Measurements from ENCODE around the gene GJA1. TPM values are rescaled to one million over a fixed set of nuclear protein-coding genes. Genes with fewer than 3 reads are reported as not detected.
"Not testable (repeated sequence)": the region's sequence is repeated elsewhere in the genome, so short reads cannot be mapped to it uniquely, and the experiment has no call there.

Gene GJA1
- total RNA-seq, 2 donors from 2014 or later: 50.0 to 68.2 TPM

DNA sequence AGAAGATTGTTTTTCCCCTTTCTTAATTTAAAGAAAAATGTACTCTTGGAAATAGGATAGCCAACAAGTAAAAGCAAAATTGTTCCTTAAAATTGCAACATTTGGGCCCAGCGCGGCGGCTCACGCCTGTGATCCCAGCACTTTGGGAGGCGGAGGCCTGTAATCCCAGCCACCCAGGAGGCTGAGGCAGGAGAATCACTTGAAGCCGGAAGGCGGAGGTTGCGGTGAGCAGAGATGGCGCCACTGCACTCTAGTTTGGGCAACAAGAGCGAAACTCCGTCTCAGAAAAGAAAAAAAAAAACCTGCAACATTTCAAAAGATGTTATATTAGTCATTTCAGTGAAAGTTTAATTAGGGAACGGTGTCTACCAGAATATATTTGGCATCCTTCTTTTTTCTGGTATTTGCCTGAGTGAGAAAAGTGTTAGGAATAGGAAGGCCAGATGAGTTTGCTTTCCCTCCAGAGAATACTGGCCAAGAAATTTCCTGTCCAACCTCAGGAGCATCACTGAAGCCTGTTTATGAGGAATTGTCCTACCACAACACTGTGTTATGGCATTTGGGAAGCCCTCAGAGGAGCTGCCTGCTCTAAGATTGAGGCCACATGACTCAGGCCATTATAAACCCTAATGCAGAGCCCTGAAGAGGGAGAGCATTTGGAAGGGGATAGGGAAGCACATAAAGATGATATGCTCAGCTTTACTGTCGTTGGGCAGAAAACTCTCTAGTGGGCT, 1.2 kb upstream of the GJA1 start:
- DNase-seq (ENCODE audit: low spot score): no peak
- intact Hi-C loops (cut with DNase I): loop anchor here (5.0 to 10.0 kb wide), 3 partner anchors 331 to 751 kb away; no protein-coding TSS in a partner anchor

GRCh38 chr6:121436274-121436857, 920 bp downstream of the GJA1 start:
- no peak for DNase-seq (ENCODE audit: low spot score)
- intact Hi-C loops (cut with DNase I): loop anchor here (10.0 kb wide), 2 partner anchors 328 to 748 kb away; no protein-coding TSS in a partner anchor

DNA sequence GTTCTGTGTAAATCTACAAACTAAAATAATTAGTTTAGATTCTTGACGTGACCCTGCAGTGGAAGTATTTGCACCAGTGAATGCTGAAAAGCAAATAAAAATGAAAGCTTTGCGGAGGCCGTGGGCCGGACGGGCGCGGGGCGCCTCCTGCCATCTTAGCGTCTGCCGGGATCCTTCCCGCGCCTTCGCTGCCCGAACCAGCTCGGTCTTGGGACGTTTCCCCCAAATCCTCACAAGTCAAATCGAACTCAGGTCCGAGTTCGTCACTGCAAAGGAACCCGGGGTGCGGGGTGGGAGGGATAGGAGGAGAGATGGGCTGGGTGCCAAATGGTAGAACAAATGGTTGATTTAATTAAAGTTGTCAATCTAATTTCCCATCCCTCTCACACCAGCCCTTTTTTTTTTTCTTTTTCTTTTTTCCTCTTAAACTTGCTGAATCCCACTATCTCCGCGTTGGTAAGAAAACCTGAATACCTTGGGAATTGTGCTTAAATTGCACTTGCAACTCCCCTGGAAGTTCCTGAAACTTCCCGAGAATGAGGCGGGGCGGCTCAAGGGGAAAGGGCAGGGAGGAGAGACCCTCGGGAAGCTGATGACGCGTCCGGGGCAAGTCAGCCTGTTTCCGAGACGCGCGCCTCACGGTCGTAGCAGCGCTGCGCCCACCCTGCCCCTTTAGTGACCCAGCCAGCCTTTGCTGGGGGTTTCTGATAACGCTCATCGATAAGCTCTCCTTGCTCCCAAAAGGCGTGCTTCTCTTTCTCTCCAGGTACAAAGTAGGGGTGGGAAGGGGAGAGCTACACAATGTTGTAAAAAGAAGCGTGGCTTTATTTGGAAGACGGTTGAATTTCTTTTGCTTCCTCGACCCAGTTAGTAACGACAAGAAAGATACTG, 1.8 kb downstream of the GJA1 start:
- peak; percentile 83 for DNase-seq (ENCODE audit: low spot score)
- intact Hi-C loops (cut with DNase I): loop anchor here (10.0 kb wide), 2 partner anchors 328 to 748 kb away; no protein-coding TSS in a partner anchor

DNA sequence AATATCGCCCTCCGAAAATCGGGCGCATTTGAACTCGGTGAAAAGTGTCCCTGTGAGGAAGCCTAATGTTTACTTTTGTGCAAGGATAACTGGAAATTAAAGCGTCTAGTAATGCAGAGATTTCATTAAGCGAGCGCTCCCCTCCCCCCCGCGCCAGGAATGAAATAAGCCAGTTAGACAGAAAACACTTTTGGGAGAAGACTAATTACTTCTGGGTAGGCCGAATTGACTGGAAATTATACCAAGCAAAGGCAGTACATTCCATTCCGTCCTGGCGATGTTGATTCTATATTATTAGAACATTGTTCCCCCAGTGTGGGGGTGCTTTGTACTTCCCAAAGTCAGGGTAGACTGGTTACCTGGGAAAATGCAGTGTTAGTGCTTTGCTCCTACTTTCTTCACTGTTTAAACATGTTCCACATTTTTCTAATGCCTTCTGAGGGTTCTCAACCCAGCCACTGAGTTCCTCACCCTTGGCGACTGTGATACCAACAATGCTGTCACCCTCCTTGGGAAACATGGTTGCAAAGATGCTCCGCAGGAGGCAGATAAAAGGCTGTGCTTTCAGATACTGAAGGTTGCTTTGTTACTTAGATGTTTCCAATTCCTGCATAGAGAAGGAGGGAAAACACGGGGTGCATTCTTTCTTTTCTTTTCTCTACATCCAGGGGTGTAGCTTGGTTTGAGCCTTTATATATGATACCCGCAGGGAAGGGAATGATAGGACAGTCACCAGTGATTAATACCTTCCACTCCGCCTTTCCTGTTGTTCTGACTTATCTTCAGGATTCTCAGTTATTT, 2.6 kb downstream of the GJA1 start:
- DNase-seq (ENCODE audit: low spot score): no peak
- intact Hi-C loops (cut with DNase I): loop anchor here (10.0 kb wide), 2 partner anchors 327 to 747 kb away; no protein-coding TSS in a partner anchor

- intact Hi-C loops (cut with DNase I): loop anchor here (10.0 kb wide), 2 partner anchors 326 to 746 kb away; no protein-coding TSS in a partner anchor
- DNase-seq (ENCODE audit: low spot score): no peak
Measured at GRCh38 chr6:121438869-121439268, 3.4 kb downstream of the GJA1 start.

DNA sequence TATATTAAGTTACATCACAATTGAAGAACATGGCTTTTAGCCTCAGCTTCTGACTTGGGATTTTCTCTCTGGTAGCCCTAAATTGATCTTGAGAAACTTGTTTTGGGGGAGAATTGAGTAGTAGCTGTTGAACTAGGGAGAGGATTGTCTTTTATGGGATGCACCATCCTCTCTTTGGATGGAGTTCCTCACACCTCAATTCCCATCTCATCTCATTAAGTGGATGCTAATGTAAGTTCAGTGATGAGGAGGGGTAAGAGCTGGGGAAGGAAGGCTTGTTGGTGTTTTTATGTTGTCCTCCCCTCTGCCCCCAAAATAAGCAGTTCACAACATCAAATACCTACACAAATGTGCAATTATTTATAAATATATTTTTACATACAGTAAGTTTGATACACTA, 4.0 kb downstream of the GJA1 start:
- DNase-seq (ENCODE audit: low spot score): no peak
- intact Hi-C loops (cut with DNase I): loop anchor here (10.0 kb wide), 2 partner anchors 325 to 745 kb away; no protein-coding TSS in a partner anchor

DNA sequence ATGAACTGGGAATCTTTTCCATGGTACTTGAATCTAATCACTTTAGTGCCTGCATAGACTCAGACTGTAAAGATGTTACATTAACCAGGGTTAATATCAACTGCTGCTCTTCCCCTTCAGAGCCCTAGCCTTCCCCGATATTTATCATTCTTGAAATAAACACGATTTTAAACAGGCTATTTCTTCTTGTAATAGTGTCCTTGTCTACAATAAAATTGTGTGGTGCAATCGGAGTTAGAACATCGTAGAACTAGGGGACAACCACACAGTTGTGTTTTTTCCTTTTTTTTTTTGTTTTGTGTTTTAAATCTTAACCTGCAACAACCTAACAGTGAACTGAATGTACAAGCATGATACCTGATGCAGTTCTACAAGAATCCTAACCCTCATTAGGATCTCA, 4.5 kb downstream of the GJA1 start:
- intact Hi-C loops (cut with DNase I): loop anchor here (10.0 kb wide), 2 partner anchors 325 to 745 kb away; no protein-coding TSS in a partner anchor
- DNase-seq (ENCODE audit: low spot score): no peak

GRCh38 chr6:121441477-121441876, 6.0 kb downstream of the GJA1 start:
- DNase-seq (ENCODE audit: low spot score): no peak
- intact Hi-C loops (cut with DNase I): no loop called here

DNA sequence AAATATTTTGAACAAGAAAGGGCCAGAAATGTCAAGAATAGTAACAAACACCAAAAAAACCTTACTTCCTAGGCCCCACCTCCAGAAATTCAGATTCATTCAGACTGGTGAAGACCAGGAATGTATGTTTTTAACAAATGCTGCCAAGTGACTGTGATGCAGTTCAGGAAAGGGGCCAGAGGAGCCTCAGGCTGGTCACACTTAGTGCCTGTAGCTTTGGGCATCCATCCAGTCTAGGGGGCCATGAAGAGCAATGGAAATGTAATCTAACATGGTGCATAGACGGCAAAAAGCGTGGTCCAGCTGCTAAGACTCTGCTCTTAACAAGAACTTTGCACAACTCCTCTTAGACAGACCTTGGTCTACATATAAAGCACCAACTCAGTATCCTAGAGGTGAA, 7.1 kb downstream of the GJA1 start:
- intact Hi-C loops (cut with DNase I): no loop called here
- DNase-seq (ENCODE audit: low spot score): no peak

DNA sequence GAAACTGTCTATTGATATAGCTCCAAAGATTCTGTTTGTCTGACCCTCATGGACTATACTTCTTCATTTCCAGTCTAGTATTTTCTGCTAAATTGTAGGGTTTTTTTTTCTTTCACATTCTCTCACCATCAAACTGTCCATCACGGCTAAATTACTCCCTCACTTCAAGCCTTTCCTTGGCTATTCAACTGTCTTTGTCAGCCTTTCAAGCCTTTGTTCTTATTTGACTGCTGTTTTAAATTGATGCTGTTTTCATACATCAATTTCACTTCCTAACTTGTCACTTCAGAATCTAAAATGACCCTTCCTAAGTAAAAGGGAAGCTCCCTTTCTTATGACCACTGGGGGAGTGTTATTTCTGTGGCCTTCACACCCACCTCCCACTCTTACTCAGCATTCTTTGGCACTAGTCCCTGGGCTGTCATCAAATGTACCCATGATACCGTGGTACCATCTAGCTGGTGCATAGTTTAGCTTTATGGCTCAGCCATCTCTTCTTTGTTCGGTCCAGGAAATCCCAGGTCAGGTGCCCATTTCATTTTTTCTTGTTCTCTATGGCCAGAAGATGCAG, 8.6 kb downstream of the GJA1 start:
- DNase-seq (ENCODE audit: low spot score): no peak
- intact Hi-C loops (cut with DNase I): no loop called here

DNA sequence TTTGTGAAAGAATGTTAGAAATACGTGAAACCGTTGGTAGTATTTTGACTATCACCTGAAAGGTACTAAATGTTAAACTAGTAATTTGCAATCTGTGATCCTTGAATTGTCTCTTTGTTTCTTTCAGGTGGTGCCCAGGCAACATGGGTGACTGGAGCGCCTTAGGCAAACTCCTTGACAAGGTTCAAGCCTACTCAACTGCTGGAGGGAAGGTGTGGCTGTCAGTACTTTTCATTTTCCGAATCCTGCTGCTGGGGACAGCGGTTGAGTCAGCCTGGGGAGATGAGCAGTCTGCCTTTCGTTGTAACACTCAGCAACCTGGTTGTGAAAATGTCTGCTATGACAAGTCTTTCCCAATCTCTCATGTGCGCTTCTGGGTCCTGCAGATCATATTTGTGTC, 11.3 kb downstream of the GJA1 start:
- intact Hi-C loops (cut with DNase I); DNase-seq (ENCODE audit: low spot score): not testable (repeated sequence)

DNA sequence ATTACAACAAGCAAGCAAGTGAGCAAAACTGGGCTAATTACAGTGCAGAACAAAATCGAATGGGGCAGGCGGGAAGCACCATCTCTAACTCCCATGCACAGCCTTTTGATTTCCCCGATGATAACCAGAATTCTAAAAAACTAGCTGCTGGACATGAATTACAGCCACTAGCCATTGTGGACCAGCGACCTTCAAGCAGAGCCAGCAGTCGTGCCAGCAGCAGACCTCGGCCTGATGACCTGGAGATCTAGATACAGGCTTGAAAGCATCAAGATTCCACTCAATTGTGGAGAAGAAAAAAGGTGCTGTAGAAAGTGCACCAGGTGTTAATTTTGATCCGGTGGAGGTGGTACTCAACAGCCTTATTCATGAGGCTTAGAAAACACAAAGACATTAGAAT, 12.3 kb downstream of the GJA1 start:
- DNase-seq (ENCODE audit: low spot score); intact Hi-C loops (cut with DNase I): not testable (repeated sequence)

DNA sequence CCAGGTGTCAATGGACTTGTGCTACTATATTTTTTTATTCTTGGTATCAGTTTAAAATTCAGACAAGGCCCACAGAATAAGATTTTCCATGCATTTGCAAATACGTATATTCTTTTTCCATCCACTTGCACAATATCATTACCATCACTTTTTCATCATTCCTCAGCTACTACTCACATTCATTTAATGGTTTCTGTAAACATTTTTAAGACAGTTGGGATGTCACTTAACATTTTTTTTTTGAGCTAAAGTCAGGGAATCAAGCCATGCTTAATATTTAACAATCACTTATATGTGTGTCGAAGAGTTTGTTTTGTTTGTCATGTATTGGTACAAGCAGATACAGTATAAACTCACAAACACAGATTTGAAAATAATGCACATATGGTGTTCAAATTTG, 13.1 kb downstream of the GJA1 start:
- DNase-seq (ENCODE audit: low spot score); intact Hi-C loops (cut with DNase I): not testable (repeated sequence)

DNA sequence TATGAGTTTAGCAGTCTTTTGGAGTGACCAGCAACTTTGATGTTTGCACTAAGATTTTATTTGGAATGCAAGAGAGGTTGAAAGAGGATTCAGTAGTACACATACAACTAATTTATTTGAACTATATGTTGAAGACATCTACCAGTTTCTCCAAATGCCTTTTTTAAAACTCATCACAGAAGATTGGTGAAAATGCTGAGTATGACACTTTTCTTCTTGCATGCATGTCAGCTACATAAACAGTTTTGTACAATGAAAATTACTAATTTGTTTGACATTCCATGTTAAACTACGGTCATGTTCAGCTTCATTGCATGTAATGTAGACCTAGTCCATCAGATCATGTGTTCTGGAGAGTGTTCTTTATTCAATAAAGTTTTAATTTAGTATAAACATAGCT, 13.9 kb downstream of the GJA1 start:
- DNase-seq (ENCODE audit: low spot score): no peak
- intact Hi-C loops (cut with DNase I): no loop called here

DNA sequence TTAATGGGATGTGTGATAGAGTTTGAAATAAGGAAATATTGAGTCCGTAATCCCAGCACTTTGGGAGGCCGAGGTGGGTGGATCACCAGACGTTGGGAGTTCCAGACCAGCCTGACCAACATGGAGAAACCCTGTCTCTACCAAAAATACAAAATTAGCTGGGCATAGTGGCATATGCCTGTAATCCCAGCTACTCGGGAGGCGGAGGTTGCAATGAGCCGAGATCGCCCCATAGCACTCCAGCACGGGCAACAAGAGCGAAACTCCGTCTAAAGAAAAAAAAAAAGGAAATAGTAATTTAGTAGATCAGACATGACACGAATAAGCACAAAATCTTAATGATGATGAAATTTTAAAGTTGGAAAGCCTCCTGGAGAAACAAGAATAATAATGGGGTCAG, 14.8 kb downstream of the GJA1 start:
- intact Hi-C loops (cut with DNase I): no loop called here
- DNase-seq (ENCODE audit: low spot score): no peak

GRCh38 chr6:121451250-121451649, 15.8 kb downstream of the GJA1 start:
- intact Hi-C loops (cut with DNase I): no loop called here
- DNase-seq (ENCODE audit: low spot score): no peak

GRCh38 chr6:121453191-121453590, 17.7 kb downstream of the GJA1 start:
- DNase-seq (ENCODE audit: low spot score): no peak
- intact Hi-C loops (cut with DNase I): no loop called here

DNA sequence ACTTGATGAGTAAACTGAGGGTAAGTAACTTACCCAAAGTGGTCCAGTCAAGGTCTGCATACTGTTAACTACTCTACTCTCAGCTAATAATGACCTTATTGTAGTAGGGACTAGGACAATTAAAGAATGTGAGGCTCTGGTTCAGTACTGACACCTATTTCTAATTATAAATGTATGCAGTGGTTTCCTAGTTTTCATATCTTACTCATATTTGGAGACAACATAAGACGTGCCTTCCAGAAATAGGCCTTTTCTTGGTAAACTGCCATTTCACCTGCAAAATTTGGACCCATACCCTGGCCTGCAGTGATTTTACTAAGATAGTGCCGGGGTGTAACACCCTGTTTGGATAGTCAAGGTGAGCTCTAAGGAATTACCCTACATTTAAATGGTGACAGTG, 24.7 kb downstream of the GJA1 start:
- intact Hi-C loops (cut with DNase I): no loop called here
- no peak for DNase-seq (ENCODE audit: low spot score)

GRCh38 chr6:121463087-121463486, 27.6 kb downstream of the GJA1 start:
- no peak for DNase-seq (ENCODE audit: low spot score)
- intact Hi-C loops (cut with DNase I): no loop called here
